ENCODE measurements around the gene OR5A2.
"Not testable (repeated sequence)": the region's sequence is repeated elsewhere in the genome, so short reads cannot be mapped to it uniquely, and the experiment has no call there.

OR5A2 gene

GRCh38 chr11:59426361-59427067 lies at the start of gene OR5A2:
Gene OR5A2 (minus strand): TSS chr11:59426413. CDS start chr11:59422953, 3,460 bp downstream.
- no peak for DNase-seq

DNA sequence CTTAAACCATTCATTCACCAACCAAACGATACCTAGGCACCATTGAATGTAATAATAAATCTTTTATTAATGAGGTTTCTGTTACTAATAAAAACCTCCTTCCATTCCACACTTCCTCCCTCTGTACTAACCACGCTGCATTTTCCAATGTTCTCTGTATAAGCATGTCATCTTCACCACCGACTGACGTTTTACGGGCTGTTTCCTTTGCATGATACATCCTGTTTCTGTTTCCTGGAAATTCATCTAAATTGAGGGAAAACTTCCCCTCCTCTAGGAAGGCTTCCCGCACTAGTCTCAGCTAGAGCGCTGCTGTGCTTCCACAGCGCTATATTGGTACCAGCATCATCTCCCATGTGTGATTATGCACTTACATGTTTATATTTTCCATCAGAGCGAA lies 49.0 kb upstream of the OR5A2 start:
- DNase-seq: no peak

DNA sequence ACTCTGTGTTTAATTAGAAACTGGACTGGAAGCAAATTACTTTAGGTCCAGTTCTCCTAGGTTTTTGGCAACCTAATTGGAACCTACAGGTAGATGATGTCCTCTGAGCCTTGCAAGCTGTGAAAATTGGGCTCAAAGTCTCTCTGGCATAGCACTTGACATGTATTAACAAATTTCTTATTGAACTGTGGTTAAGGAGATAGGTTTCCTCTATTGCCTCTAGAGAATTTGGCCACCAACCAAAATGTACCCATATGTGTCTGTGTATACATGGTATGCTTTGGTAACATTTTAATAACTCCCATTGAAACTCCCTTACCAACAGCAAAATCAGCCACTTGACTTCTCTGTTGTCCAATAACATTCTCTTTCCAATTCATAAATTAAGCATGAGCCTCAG lies 46.8 kb upstream of the OR5A2 start, which contains the start of gene OR4D10:
Gene OR4D10 (plus strand): TSS at position 301 of the 400 bp plus-strand sequence. CDS start 4,115 bp downstream, outside the sequence.
- DNase-seq: no peak

GRCh38 chr11:59463190-59463641 lies 37.0 kb upstream of the OR5A2 start:
- DNase-seq: no peak

DNA sequence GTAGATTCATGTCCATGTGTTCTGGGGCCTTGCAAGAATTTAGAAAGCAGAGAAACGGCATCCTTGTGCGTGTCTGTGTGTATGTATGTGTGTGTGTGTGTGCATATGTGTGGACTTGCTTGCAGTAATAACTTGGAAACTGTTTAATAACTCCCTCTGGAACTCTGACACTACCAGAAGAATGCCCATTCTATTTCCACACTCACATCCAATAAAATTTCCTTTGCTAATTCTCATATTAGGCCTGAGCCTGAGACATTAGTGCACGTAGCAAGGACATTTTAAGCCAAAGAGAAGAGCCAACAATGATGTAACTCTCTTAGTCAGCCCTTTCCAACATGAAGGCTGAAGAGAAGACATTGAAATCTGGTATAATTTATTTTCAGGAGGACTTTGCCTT lies 33.7 kb upstream of the OR5A2 start:
- DNase-seq: no peak

DNA sequence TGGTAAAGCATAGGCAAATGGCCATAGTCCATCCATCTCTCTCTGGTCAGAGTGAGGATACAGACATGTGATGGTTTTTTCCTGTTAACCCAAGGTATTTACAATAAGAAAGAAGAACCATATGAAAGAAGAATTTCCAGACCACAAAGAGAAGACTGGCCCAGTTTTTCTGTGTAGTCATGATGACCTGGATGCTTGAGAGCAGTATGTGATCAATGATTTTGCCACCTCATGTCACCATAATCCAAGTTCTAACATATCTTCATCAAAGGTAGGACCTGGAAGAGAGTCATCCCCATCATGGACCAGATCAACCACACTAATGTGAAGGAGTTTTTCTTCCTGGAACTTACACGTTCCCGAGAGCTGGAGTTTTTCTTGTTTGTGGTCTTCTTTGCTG lies 30.4 kb upstream of the OR5A2 start, which contains the start of gene OR4D6:
Gene OR4D6 (plus strand): TSS at position 301 of the 400 bp plus-strand sequence. CDS start 0 bp downstream, at position 301.
- no peak for DNase-seq

GRCh38 chr11:59448484-59448883 lies 22.3 kb upstream of the OR5A2 start:
- DNase-seq: no peak

DNA sequence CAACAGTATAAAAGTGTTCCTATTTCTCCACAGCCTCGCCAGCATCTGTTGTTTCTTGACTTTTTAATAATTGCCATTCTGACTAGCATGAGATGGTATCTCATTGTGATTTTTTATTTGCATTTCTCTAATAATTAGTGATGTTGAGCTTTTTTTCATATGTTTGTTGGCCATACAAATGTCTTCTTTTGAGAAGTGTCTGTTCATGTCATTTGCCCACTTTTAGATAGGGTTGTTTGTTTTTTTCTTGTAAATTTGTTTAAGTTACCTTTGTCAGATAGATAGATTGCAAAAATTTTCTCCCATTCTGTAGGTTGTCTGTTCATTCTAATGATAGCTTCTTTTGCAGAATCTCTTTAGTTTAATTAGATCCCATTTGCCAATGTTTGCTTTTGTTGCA lies 19.4 kb upstream of the OR5A2 start:
- not testable (repeated sequence) for DNase-seq

DNA sequence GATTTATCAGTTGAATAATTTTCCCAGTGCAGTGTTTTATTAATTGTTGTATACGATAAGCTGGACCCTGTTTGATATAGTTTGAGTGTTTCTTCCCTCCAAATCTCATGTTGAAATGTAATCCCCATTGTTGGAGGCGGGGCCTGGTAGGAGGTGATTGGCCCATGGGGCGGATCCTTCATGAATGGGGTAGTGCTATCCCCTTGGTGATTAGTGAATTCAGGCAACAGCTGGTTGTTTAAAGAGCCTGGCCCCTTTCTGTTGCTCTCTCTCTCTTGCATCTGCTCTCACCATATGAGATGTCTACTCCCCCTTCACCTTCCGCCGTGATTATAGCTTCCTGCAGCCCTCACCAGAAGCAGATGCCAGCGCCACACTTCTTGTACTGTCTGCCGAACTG lies 11.6 kb upstream of the OR5A2 start:
- DNase-seq: no peak

DNA sequence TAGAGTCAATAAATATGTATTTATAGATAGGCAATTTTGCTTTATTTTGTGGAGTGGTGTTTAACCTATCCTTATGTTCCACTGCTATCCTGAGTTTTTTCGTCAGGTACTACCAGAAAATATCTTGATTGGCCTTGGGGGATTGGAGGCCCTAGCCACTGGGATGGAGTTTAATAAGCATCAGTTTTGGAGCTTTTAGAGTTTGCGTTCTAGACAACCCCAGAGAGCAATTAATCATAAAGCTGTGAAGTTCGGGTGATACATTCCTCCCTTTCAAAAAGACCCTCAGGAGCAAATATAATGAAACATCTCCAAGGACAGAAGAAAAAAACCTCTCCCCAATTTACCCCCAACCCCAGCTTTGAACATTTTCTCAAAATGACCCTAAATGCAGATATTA lies 10.0 kb upstream of the OR5A2 start, which contains the start of gene OR5A1:
Gene OR5A1 (plus strand): TSS at position 301 of the 400 bp plus-strand sequence. CDS start 6,700 bp downstream, outside the sequence.
- DNase-seq: no peak

GRCh38 chr11:59429924-59430516 lies 3.8 kb upstream of the OR5A2 start:
- no peak for DNase-seq

DNA sequence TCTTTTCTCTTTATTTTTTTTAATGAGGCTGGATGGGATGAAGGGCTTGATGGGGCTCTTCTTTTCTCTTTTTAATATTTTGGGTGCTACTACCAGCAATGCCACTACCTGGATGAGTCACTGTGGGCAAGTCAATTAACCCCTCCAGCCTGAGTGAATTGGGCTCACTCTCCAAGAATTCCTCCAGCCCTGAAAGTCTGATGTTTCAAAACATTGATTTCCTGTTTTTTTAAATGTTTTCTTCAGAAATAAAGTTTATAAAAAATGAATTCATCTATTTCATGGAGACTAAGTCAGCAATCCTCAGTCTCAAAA lies 812 bp upstream of the OR5A2 start:
- no peak for DNase-seq

GRCh38 chr11:59425131-59425530 lies 1.1 kb downstream of the OR5A2 start:
- DNase-seq: no peak

- no peak for DNase-seq
Observed at GRCh38 chr11:59423835-59424234, 2.4 kb downstream of the OR5A2 start.

- no peak for DNase-seq
Observed at GRCh38 chr11:59418156-59418555, 8.1 kb downstream of the OR5A2 start.

DNA sequence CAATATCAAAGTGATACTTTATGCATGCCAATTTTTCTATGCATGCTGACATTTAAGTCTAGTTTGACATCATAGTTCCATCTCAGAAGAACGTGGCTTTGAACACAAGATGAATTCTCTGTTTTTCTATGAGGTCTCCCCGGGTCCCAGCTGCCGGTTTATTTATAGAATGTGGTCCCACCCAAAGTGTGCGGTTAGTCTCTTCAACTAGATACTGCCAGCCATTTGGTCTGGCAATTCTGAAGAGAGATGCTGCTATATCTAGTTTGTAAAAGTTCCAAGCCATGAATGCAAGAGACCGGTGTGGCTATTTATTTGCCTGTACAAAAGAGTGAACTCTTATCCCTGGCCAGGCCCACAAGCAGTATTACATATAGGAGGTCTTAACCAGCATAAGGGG lies 9.2 kb downstream of the OR5A2 start:
- DNase-seq: no peak

DNA sequence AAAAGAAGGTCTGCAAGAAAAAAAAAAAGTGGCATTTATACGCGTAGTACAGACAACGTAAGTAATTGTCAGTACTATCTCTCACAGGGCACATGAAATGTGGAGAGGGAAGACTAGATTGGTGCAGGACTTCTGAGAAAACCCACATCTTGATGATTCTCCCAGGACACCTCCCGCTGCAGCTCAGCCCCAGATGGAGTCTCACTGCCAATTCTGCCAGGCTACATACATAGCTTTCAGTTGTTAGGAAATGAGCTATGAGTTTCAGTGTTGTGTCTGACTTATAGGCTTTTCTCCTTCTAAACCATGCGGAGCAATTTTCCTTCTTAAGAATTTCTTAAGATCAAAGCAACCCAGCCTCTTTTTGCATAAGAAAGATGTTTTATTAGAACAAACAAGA lies 9.6 kb downstream of the OR5A2 start:
- no peak for DNase-seq

DNA sequence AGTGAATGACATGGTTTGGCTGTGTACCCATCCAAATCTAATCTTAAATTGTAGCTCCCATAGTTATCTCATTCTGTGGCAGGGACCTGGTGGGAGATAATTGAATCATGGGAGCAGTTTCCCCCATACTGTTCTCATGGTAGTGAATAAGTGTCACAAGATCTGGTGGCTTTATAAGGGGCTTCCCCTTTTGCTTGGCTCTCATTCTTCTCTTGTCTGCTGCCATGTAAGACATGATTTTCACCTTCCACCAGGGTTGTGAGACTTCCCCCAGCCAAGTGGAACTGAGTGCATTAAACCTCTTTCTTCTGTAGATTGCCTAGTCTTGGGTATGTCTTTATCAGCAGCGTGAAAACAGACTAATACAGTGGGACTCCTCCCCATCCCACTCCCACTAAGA lies 11.1 kb downstream of the OR5A2 start:
- DNase-seq: no peak

GRCh38 chr11:59413646-59414045 lies 12.6 kb downstream of the OR5A2 start:
- DNase-seq: no peak

- no peak for DNase-seq
Observed at GRCh38 chr11:59403546-59403945, 22.7 kb downstream of the OR5A2 start.

- DNase-seq: no peak
Observed at GRCh38 chr11:59401262-59401552, 25.0 kb downstream of the OR5A2 start.

DNA sequence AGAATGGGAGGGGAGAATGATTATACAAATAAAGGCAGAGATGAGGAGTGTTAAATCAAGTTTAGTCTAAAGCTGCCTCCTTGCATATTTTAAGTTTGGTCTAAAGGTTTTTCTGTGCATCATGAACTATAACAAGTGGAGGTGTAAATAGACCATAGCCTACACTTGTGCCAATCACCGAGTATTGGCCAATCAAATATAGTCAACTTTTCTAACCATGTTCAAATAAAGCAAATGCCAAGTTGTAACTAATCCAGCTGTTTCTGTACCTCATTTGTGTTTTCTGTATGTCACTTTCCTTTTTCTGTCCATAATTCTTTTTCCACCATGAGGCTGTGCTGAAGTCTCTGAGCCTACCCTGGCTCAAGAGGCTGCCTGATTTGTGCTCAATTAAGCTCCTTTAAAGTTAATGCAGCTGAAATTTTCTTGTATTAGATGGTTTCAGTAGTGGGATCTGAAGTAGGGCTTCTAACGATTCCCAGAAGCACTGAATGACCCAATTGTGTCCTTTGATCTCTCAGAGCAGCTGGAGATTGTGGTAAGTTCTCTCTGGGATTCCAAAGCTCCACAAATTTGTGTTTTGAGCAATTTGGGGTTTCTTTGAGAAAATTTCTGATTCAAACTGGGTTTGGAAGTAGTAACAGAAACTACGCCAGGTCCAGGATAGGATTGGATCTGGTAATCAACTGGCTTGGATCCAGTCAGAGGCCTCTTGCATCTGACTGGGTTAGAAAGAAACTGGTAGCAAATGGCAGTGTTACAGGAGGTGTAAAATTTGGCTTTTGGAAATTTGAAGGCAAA lies 25.6 kb downstream of the OR5A2 start:
- DNase-seq: no peak

DNA sequence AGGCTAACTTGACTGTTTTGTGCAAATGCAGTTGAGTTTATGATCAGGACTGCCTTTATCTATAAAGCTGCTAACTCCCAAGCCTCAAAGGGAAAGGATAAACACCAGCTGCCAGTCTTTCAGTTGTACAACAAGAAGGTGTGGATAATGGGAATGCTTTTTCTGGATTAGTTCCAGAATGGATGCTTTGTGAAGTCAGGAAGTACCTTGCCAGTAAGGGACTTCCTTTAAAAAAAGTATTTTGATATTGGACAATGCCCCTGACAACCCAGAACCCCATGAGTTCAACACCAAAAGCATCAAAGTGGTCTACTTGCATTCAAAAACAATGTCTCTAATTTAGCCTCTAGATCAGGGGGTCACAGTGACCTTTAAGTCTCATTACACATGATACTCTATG lies 32.0 kb downstream of the OR5A2 start:
- no peak for DNase-seq

Measured in stimulated activated CD4-positive, alpha-beta T cell treated with anti-CD3 and anti-CD28 coated beads, Interleukin-12 subunit alpha, Interleukin-12 subunit beta, amount 100 ng/mL, for 4 hours (primary cell).